GM19328 (cell line): ENCODE measurements around the gene MFAP5.
"Not testable (repeated sequence)": the region's sequence is repeated elsewhere in the genome, so short reads cannot be mapped to it uniquely, and the experiment has no call there.

ENCODE experiments used
- ATAC-seq: cut with Tn5 transposase; IDR thresholded peaks from one replicate; pipeline ENCODE4 v1.9.1; 2021; ENCODE audit warnings: mild to moderate bottlenecking, moderate library complexity; ENCODE audit not compliant: unreplicated experiment

The MFAP5 gene

GRCh38 chr12:8676651-8677050 lies 14.0 kb upstream of the MFAP5 start:
- no peak for ATAC-seq

- no peak for ATAC-seq
Measured at GRCh38 chr12:8675591-8676036, 13.0 kb upstream of the MFAP5 start.

- ATAC-seq = no peak
Measured at GRCh38 chr12:8672381-8672780, 9.8 kb upstream of the MFAP5 start.

GRCh38 chr12:8668441-8668840 lies 5.8 kb upstream of the MFAP5 start:
- no peak for ATAC-seq

- ATAC-seq = no peak
Measured at GRCh38 chr12:8667270-8667669, 4.6 kb upstream of the MFAP5 start.

- ATAC-seq = no peak
Measured at GRCh38 chr12:8665759-8666158, 3.1 kb upstream of the MFAP5 start.

- no peak for ATAC-seq
Measured at GRCh38 chr12:8664228-8664913, 1.7 kb upstream of the MFAP5 start.

GRCh38 chr12:8661751-8662150 lies 875 bp downstream of the MFAP5 start:
- no peak for ATAC-seq

- no peak for ATAC-seq
Measured at GRCh38 chr12:8661016-8661415, 1.6 kb downstream of the MFAP5 start.

- no peak for ATAC-seq
Measured at GRCh38 chr12:8658346-8658745, 4.3 kb downstream of the MFAP5 start.

GRCh38 chr12:8655421-8655820 lies 7.2 kb downstream of the MFAP5 start:
- ATAC-seq = no peak

- peak; percentile 66 for ATAC-seq
Measured at GRCh38 chr12:8648576-8649205, 13.9 kb downstream of the MFAP5 start.

GRCh38 chr12:8647968-8648367 lies 14.7 kb downstream of the MFAP5 start:
- no peak for ATAC-seq

GRCh38 chr12:8644345-8645248 lies 18.0 kb downstream of the MFAP5 start:
- peak; percentile 56 for ATAC-seq

GRCh38 chr12:8642775-8643174 lies 19.9 kb downstream of the MFAP5 start:
- no peak for ATAC-seq

- no peak for ATAC-seq
Measured at GRCh38 chr12:8639936-8640335, 22.7 kb downstream of the MFAP5 start.

- ATAC-seq = no peak
Measured at GRCh38 chr12:8638951-8639350, 23.7 kb downstream of the MFAP5 start.

- no peak for ATAC-seq
Measured at GRCh38 chr12:8637666-8638065, 25.0 kb downstream of the MFAP5 start.

- no peak for ATAC-seq
Measured at GRCh38 chr12:8637244-8637643, 25.4 kb downstream of the MFAP5 start.

- ATAC-seq = no peak
Measured at GRCh38 chr12:8636581-8636980, 26.0 kb downstream of the MFAP5 start.

GRCh38 chr12:8636007-8636346 lies 26.6 kb downstream of the MFAP5 start:
- ATAC-seq = not testable (repeated sequence)
